HL-60/S4 (cell line): ENCODE measurements around the gene UNK.
"Not testable (repeated sequence)": the region's sequence is repeated elsewhere in the genome, so short reads cannot be mapped to it uniquely, and the experiment has no call there.

Experiments used
- in situ Hi-C: fragments of 300-500 bp; cut with MboI; formaldehyde crosslinking; loops from 2 replicates; pipeline ENCODE4 v1.14.3; 2022; ENCODE audit warnings: low sequenced_read_pairs

UNK gene

DNA sequence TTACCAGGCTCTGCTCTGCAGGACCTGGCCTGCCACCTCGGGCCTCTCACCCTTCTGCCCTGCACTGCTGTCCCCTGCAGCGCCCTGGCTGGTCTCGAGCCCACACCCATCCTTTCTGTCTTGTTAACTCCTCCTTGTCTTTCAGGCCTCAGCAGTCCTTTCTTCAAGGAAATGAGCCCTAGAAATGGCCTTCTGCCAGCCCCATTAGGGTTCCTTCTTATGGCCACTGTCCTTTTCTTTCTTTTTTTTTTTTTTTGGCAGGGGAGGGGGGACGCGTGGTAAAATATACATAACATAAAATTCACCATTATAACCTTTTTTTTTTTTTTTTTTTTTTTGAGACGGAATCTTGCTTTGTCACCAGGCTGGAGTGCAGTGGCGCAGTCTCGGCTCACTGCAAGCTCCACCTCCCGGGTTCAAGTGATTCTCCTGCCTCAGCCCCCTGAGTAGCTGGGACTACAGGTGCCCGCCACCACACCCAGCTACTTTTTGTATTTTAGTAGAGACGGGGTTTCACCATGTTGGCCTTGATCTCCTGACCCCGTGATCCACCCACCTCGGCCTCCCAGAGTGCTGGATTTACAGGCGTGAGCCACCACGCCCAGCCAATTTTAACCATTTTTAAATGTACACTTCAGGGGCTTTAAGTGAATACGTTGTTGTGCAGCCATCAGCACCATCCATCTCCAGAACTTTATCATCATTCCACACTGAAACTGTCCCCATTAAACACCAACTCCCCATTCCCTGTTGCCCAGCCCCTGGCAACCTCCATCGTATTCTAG lies 81.0 kb downstream of the UNK start:
- in situ Hi-C loops, result not testable (repeated sequence)

- in situ Hi-C loops, result not testable (repeated sequence)
These were observed 84.2 kb downstream of the UNK start for GRCh38 chr17:75868730-75869281.

DNA sequence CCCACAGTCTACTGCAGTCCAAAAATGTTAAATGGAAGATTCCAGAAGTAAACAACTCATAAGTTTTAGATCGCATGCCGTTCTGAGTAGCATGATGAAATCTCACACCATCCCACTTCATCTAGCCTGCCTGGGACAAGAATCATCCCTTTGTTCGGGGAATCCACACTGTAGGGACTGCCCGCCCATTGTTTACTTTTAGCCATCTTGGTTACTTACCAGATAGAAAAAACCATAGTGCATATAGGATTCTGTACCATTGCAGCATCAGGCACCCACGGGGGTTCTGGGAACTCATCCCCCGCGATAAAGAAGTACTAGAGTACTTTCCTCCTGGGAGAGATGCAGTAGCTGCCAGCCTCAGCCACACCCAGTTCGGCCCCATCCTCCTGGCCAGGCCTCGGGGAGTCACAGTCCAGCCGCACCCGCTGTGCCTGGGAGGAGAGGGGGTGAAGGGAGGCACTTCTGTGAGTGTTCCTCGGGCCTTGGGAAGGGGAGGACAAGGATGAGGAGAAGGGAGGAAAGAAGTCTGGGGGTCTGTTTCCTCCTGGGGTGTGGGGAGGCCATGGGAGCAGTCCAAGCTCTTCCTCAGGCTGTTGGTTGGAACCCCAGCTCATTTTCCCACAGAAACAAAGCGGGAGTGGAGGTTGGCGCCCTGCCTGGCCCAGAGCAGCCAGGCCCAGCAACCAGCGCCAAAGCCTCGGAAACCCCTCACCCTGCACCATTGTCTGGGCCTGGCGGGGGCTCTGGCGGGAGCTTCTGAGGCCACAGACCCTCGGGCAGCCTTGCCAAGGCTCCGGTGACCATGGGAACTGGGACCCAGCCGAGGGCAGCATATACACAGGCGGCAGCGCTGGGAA lies 84.9 kb downstream of the UNK start:
- in situ Hi-C loops, result no loop called here

GRCh38 chr17:75870228-75870627 lies 85.6 kb downstream of the UNK start:
- in situ Hi-C loops, result not testable (repeated sequence)

DNA sequence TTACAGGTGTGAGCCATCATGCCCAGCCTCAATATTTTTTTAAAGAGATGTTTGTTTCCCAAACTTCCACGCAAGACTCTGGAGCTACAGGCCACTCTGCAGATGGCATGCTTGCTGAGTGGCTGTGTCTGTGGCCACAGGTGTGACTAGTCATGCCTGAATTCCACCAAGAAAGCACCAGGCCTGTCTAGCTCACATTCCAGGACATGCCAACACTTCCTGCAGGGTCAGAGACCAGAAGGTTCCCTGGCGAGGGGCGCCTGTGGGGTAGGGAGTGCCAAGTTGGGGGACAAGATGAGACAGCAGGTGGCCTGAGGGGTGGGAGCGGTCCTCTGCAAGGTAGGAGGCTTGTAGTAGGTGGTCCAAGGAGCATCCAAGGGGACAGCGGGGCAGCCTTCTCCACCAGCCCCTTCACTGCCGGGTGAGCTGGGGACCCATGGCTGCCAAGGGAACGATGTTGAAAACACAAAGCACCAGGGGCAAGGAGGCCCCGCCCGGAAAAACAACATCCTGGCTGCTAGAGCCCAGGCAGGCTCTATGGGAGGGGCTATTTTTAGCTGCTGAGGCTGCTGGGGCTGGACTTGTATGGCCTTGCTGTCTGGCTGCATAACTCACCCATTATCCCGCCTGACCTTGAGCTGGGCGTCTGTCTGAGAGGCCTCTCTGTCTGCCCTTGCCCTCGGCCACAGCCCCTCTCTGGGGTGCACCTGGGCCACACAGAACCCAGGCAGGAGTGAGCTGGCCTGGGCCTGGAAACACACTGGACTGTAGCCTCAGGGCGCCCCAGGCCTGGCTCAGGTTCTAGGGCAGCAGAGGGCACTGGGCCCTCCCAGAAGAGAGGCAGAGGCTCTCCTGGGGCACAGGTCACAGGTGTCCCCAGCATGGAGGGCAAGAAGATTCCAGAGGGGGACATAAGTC lies 88.1 kb downstream of the UNK start:
- in situ Hi-C loops, result no loop called here

GRCh38 chr17:75873587-75874322 lies 89.1 kb downstream of the UNK start:
- in situ Hi-C loops, result no loop called here

- in situ Hi-C loops, result no loop called here
These were observed 89.9 kb downstream of the UNK start for GRCh38 chr17:75874323-75875181.
